GM19023 (cell line): Measurements from ENCODE around the gene NFIA.

Experiments used
- ATAC-seq: cut with Tn5 transposase; IDR thresholded peaks from one replicate; pipeline ENCODE4 v1.9.1; 2021; ENCODE audit warnings: mild to moderate bottlenecking, moderate library complexity; ENCODE audit not compliant: unreplicated experiment

NFIA gene

DNA sequence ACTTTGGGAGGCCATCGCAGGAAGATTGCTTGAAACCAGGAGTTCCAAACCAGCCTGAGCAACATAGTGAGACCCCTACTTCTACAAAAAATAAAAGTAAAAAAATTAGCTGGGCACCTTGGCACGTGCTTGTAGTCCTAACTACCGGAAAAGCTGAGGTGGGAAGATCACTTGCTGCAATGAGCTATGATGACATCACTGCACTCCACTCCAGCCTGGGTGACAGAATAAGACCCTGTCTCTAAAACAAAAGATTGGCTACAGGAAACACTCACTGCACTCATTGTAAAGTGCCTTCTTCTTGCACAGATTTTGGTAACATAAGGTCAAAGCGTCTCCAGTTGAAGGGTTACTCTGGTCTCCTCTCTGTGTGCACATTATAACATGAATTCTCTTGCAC is 336.8 kb downstream of the NFIA start:
- no peak for ATAC-seq

DNA sequence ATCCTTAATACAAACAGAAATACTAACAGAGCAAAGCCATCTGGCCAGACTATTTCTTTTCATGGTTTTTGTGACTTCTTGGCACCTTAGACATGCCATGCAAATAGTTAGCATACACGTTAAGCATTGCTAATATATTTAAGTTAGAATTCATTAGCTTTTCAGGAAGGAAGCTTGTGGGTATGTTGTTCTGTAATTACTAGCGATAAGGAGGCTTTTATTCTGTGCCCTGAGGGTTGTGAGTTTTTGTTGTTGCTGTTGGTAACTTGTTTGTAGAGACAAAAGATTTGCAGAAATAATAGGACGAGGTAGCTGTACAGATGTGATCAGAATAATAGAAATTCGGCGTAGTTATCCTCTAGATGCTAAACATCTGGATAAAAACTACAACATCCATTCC is 337.3 kb downstream of the NFIA start:
- ATAC-seq, result no peak

DNA sequence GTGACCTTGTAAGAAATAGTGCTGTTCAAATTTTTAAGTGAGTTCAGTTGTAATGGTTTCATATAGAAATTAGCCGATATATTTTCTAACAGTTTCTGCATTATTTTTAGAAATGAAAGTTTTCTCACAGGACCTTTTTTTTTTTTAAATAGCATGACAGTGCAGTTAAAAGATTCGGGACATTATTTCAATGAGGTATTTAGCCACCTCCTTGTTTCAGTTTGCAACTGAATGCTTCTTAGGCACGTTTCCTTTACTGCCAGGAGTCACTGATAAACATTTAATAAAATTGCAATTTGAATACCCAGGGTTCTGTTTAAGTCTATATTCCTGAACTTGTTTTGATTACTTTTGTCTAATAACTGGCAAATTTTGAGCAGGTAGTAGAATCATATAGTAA is 337.9 kb downstream of the NFIA start:
- no peak for ATAC-seq

DNA sequence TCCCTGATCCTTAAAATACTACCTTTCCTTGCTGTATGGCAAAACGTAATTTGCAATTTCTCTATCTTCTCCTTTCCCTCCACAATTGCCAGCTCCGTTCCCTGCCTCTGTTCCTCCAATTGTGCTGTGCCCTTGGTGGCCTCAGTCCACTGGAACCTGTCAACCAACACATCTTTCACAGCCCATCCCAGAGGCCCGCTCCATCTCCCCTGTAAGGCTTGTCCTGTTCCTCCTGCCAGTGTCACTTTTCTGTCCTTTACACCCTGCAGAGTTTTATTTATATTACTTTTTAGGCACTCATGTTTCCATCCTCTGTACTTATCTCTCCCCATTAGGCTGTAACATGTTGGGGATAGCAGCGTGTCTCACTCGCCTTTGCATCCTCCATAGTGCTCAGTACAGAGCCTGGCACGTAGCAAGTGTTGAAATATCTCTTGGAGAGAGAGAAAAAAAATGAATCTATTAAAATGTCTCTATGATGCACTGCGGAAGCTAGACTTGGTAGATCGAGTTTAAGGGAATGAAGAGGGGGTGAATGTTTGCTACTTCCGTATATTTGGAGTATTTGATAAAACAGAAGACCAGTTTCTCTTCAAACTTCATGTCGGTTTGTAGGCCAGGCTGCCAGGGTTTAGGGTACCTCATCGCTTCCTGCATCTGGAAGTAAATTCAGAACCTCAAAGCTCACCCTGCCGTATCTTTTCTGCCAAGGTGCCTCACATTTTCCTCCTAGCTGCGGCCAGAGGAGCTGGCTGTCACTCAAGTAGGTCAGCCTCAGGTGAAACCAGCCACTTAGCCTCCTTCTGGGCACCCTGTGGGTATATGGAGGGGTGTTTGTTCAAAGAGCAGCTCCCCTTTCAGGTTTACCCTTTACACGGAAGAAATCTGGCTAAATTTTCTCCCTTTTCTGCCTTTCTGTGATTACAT is 338.8 kb downstream of the NFIA start:
- no peak for ATAC-seq

DNA sequence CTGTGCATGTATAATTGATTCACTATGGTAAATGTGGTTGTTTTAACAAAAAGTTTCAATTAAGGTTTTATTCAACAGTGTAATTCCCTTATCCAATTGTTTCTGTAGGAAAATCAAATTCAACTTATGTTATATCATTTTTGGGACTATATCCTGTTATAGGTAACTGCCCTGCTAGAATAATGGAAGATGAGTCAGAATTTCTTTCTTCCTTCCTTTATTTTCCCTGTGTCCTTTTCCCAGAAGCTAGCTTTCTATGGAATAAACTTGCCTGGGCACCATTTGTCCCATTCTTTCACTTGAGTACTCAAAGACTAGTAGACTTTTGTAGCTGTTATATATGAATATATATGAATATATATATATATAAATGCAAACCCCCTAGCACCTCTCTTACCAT is 341.3 kb downstream of the NFIA start:
- no peak for ATAC-seq

DNA sequence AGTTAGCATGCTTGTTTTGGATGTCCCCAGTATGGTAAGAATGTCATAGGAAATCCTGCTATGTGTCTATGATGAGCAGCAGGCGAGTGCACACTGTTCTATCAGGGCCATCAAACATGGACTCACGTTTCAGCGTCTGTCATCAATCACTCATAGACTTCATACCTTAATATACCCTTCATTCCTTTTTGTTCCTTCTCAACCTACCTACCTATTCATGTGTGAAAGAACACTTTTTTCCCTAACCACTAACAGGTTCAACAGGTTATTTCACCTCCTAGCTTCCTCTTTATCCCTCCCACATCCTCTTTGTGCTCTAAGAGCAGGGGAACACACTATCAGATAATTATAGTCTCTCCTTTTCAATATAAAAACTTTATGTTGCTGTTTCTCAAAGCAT is 342.0 kb downstream of the NFIA start:
- ATAC-seq, result no peak

DNA sequence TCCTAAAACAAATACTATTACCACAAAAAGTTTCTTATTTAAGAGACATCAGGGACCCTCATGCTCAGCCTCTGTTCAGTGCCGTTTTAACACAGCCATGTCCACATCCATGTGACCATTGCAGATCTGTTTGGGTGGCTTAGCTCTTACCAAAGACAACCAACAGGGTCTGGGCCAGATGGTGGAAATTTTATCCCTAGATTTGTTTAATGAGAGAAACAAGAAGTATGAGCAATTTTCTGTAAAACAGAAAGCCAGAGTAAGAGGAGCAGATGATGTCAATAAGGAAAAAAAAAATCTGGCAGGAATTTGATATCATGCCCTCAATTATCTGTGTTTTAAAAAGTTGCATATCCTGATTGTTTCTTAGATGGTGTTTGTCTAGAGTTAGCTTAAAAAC is 342.7 kb downstream of the NFIA start:
- no peak for ATAC-seq

DNA sequence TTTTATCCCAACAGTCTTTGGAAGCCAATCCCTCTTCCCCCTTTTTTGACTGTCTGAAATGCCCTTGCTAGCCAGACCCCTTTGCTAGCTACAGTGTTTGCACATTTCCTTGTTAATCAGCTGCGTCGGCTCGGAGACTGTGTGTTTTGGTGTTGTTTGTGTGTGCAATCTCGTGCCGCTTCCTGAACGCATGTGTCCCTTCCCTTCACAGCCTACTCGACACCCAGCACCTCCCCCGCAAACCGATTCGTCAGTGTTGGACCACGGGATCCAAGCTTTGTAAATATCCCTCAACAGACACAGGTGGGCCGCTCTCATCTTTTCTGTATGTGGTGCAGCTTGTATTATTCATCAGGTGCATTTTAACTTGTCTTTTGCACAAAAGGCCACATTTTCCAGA is 343.9 kb downstream of the NFIA start:
- ATAC-seq, result no peak

DNA sequence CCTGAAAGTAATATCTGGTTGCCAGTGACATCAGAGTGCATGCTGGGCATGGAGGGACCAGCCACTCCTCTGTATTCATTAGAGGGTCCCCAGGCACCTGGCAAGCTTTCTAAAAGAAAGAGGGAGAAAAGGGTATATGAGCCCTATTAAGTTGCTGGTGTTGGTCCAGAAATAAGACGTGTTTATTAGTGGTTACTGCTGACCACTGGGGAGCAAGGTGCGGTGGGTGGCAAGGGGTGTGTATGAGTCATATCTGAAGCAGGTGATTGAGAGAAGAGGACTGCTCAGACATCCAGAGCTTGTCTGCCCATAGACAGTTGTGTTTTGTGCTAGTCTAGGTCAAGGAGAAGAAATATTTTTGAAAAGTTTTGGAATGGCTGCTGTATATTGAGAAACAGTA is 344.5 kb downstream of the NFIA start:
- ATAC-seq, result no peak

DNA sequence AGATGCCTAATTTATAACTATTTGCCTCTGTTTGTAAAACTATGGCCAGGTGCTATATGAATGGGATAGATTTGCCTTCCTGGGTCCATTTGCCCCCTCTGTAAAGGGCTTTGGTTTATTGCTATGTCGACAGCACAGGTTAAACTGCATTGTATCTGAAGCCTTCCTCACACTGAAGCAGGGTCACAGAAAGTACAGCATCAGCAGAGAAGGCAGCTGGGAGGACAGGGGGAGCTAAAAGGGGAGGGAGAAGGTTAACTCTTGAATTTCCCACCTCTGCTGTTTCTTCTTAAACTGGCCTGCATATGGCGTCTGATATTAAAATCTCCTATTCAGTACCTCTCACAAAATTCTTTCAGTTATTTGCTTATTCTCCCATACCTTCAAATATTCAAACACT is 345.1 kb downstream of the NFIA start:
- ATAC-seq, result no peak

DNA sequence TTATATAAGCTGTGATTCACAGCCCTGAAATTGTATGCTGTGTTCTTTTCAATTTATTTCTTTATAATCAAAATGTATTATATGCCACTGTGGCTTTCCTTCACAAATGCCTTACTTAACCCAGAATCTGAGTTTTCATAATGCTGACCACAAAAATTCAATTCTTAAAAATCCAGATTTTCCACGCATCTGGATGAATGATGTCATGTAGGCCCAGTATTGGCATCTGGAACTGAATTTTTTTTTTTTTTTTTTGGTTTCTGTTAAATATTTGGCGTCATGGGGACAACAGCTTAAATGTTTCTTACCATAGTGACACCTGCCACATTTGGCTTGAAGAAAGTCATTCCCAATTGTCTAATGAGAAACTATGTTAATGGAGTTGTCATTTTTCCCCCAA is 345.8 kb downstream of the NFIA start:
- no peak for ATAC-seq

DNA sequence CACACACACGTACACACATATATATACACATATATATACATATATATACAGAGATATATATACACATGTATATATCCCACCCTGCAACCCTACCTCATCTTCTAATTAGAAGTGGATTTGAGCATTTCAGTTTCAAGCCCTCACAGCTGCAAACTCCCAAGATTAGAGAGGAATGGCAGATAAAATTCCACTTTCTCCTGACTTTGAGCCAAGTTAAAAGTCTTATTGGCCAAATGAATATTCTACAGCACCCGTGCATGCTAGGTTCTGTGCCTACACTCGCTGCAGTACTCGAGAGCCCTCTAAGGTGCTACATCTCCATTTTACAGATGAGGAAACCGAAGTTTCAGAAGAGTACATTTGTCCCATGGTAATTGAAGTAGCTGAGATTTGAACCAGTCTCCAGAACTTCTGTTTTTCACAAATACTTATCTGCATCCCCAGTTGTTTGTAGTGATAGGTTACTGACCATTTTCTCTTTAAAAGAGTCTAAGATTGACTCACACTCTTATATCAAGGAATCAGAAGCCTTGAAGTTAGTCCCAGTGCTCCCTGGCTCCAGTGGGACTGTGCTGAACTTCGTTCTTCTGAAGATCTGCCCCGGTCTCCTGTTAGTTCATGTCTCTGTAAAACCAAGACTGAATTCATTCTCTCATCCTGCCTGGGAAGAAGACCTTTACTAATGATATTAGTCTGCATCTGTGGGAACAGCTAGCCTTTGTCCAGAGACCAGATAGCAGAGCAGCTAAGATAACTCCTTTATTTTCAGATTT is 350.4 kb downstream of the NFIA start:
- ATAC-seq, result no peak

DNA sequence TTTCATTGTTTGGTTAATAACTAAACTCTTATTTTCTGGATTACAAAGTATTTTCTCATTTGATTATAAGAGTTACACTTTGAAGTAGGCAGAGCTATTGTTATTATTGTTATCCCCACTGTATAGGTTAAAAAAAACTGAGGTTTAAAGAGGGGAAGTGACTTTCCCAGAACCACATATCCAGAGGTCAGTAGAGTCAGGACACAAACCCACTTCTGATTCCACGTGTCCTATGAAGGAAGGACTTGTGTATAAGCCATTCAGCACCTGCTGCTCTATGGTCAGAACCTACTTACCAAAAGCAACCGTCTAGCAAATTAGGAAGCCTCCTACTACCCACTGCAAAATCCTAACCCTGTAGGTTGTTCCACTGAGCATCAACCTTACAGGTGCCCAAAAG is 351.3 kb downstream of the NFIA start:
- ATAC-seq, result no peak

DNA sequence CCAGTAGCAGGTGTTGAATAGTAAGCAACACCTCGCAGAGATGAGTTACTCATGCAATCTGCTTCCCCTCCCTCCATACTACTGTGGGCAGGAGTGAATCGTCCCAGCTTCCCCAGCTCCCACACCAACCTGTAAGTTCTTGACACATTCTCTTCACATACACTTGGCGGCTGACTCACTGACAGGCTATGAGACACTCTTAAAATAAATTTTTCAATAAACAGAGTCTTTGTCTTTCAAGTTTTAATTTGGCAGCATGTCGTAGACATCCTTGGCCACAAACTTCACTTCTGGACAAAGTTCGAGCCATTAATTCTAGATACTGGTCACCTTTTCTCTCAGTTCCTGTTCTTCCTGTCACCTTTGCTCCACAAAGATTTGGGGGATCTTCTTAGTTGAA is 351.9 kb downstream of the NFIA start:
- peak; percentile 63 for ATAC-seq

DNA sequence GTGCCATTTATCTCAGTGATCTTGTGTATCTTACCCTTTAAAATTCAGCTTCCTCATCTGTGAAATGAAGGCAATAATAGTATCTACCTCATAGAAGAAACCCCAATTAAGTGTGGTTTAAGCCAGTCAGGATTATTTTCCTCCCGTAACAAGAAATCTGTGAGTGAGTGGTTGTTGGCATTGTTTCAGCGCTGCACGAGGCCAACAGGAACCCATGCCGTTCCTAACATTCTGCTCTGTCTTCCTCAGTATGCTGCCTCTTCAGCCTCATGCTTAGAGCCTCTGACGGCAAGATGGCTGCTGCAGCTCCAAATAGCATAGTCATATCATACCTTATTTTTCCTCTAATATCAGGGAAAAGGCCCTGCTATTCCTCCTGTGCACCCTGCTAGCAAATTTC is 352.9 kb downstream of the NFIA start:
- ATAC-seq, result no peak

DNA sequence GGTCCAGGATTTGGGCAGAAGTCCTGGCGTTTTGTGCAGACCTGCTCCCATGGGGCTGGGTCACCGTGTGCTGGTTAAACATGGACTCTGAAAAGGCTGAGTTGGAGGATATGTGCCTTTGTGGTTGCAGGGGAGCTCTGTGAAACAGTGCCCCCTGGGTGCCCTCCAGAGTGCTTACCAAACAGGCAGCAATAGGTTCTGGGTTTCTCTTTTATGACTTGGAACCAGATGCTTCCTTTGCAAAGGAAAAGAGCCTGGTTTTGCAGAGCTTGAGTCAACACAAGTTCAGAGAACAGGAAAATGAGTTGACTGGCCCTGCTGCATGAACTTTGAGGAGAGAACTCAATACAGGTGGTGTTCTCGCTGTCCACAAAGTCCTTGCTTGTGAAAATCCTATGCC is 353.7 kb downstream of the NFIA start:
- no peak for ATAC-seq

DNA sequence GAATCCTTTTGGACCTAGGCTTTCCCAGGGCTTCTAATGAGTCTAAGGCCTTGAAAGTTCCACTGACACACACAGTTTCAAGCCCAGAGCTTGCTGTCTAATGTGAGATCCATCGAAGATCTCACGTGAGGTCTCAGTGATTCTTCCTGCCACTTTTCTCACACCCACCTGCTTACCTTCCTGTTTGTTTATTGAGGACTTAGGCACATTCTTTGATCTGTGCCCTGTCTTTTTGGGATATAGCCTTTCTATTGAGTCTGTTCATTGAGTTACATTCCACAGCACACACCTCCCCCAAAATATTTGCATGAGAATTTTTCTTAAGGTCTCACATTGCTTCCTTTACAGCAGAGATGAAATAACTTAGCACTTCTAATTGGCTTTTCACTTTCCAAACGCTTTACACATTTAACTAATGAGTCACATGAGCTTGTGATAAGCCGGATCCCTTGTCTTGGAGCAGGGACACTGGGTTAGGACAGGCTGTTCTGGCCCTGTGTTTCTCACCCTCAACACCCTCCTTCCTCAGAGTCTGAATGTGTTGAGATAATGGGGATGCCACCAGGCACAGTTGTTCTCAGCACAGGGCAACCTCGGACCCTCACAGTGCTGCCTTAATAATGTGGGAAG is 354.2 kb downstream of the NFIA start:
- ATAC-seq, result no peak

DNA sequence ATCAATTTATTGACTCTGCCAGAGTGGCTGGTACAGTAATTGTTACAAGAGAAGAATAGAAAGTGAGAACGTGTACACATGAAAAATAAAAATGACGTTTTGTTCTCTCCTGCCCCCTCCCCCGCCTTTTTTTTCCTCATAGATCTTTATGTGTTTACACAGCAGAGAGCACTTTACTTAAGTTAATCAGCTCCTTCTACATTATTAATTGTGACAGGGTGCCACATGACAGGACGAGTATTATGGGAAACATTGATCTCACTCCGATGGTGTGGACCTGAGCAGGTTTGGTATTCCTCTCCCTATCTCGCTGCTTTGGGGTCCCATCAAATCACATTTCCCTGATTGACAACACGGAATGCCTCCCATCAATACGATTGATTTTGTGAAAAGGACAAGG is 356.9 kb downstream of the NFIA start:
- no peak for ATAC-seq

DNA sequence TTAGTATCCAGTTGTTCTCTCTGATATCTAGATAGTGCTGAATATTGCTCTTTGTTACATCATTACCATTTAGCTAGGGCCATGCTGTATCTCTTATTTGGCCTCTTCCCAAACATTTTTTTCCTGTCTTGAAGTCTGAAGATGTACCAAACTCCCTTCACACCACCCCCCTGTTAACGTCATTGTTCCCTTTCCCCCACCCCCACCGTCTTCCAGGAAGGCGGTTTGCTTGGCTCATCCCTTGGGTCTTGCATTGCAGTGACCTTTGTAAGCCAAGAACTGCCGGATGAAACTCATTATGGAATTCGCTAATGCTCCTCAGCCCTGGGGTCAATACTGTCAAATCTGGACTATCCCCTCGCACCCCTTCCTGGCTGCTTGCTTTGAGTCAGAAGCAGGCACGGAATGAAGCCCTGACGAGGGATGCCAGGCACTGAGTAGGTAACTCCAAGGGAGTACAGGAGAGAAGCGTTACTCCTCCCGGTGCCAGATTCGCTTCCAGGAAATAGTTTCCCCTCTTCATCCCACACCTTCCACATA is 359.4 kb downstream of the NFIA start:
- no peak for ATAC-seq

DNA sequence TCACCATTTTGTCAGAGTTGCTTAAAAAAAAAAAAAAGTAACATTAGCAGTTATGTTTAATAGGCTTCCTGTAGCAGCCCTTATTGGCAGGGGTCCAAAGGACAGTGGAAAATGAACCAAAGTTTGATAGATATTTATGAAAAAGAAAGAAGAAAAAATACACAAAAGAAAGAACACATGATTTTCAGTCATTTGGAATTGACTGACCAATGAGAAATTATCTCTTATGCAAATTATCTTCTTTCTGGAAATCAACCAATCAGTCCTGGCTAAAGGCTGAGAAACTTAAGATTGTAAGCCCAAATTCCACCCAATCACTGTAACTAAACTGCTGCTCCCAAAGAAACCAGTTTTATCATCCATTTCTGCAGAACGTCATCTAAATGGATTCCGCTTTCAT is 360.2 kb downstream of the NFIA start:
- ATAC-seq, result no peak

DNA sequence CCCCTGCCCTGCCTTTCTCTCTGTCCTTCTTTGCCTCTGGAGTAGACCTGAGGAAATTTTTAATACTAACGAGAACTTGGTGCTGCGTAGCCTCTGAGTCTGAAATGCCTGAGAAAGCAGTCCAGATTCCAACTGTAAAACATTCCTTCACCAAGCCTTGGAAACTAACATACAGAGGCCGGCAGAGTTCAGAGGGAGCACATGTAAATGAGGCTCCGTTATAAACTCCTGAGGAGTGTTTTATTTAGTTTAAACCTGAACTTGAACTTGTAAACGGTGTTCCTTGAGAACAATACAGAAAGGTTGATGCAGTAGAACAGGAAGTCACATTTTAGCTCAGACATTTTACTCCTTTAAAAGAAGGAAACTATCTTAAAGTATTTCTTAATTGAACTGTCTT is 361.9 kb downstream of the NFIA start:
- ATAC-seq, result no peak
